ENCODE measurements around the gene TBCD. TPM values are rescaled to one million over a fixed set of nuclear protein-coding genes. Genes with fewer than 3 reads are reported as not detected.

TBCD gene
- polyA plus RNA-seq (ENCODE audit: insufficient read length) = 76.4 TPM
- long read RNA-seq, donor 1, full-length matches to known transcripts = 15 of 20 reads
- long read RNA-seq, donor 1, partial matches to known transcripts = 5 of 20 reads
- long read RNA-seq, donor 1, other reads (novel, unspliced or antisense) = 0 of 20 reads
- long read RNA-seq, donor 2, transcript TBCD-208 (3 exons, 776 nt) = major isoform, 9 of 30 reads
- long read RNA-seq, donor 2, partial matches to known transcripts = 17 of 30 reads
- long read RNA-seq, donor 2, other reads (novel, unspliced or antisense) = 0 of 30 reads
- long read RNA-seq, donor 3, transcript TBCD-208 (3 exons, 776 nt) = major isoform, 12 of 24 reads
- long read RNA-seq, donor 3, partial matches to known transcripts = 5 of 24 reads
- long read RNA-seq, donor 3, other reads (novel, unspliced or antisense) = 0 of 24 reads
- long read RNA-seq, donor 4, partial matches to known transcripts = 0 of 3 reads
- long read RNA-seq, donor 4, other reads (novel, unspliced or antisense) = 0 of 3 reads
- long read RNA-seq, donor 5, full-length matches to known transcripts = 23 of 35 reads
- long read RNA-seq, donor 5, partial matches to known transcripts = 12 of 35 reads
- long read RNA-seq, donor 5, other reads (novel, unspliced or antisense) = 0 of 35 reads
- long read RNA-seq, donor 6, transcript TBCD-208 (3 exons, 776 nt) = major isoform, 14 of 25 reads
- long read RNA-seq, donor 6, partial matches to known transcripts = 7 of 25 reads
- long read RNA-seq, donor 6, other reads (novel, unspliced or antisense) = 0 of 25 reads
- long read RNA-seq, donor 7, transcript TBCD-208 (3 exons, 776 nt) = major isoform, 14 of 20 reads
- long read RNA-seq, donor 7, partial matches to known transcripts = 0 of 20 reads
- long read RNA-seq, donor 7, other reads (novel, unspliced or antisense) = 0 of 20 reads
- long read RNA-seq, donor 8, partial matches to known transcripts = 0 of 6 reads
- long read RNA-seq, donor 8, other reads (novel, unspliced or antisense) = 0 of 6 reads

GRCh38 chr17:82751571-82752370 is at the start of gene TBCD:
TSS of gene TBCD (plus strand) at chr17:82752065. CDS start at chr17:82752194, 129 bp downstream.
- peak; percentile 89 for DNase-seq

DNA sequence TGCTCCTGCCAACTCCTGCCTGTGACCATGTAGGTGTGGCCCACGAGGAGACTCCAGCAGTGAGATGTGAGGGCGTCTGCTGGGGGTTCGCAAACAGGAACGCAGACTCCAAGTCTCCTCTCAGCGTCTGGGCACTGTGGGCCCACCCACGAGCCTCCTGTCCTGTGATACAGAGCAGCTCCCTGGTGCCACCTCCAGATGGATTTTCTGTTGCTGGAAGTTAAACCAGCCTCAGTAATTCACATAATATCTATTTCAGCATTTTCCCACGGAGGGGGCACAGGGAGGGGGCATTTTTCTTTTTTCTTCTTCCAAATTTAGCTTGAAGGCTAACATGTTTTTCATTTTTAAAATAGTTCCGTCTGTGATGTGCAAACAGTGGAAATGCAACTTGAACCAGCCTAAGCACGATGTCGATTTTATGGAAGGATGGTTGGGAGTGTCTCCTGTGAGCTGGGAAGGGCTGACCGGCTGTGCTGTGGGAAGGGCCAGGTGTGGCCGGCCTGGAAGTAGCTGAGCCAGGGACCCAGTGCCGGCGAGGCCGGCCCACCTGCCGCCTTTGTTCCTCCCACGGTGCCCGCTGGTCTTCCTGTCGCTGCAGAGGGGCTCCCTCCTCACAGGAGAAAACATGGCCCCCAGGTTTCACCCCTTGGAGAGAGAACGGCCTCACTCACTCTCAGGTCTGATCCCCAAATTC is 49.5 kb upstream of the TBCD start:
- DNase-seq = no peak

DNA sequence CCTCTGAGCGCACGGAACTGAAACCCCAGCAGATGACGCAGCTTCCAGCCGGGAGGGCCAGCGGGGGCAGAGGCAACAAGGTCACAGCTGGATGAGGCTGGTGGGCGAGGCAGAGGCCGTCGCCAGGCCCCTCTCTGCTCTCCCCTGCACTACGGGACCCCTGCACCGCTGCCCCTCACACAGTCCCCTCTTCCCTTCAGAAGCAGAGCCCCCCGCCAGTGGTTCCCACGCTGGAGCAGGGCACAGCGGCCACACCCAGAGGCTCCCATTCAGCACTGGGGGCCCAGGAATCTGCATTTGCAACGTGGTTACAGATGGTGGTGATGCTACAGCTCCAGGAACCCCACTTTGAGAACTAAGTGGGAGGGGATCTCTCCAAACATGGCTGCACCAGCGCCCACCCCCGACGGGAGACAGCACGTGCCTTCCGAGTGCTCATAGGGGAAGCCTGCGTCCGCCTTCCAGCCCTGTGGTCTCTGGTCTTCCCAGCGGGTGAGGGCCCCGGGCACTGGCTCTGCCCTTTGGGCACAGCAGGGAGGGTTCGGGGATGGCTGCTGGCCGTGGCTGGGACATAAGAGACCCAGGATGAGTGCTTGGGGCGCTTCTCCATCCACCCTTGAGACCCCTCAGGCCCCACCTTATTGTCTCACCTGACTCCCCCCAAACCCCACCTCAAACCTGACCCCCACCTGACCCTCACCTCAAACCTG is 48.7 kb upstream of the TBCD start:
- DNase-seq = no peak

- no peak for DNase-seq
These were observed 47.7 kb upstream of the TBCD start for GRCh38 chr17:82703935-82704865.

GRCh38 chr17:82704886-82705285 is 47.0 kb upstream of the TBCD start:
- DNase-seq = no peak

DNA sequence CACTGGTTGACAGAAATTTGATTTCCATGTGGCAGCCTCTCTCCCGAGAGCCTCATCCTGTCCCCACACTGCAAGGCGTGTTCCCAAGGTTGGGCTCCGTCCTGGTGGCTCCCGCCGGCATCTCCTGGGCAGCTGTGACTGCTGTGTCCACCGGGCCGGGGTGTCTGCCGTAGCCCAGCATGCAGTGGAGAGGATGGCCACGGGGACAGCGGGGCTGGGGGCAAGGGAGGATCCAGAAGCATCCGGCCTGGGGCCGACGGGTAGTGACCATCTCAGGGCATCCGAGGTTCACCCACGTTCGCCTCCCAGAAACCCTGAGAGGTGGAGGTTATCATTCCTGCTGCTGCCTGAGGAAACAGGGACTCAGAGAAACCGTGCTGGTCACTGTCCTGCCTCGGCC is 46.1 kb upstream of the TBCD start:
- no peak for DNase-seq

DNA sequence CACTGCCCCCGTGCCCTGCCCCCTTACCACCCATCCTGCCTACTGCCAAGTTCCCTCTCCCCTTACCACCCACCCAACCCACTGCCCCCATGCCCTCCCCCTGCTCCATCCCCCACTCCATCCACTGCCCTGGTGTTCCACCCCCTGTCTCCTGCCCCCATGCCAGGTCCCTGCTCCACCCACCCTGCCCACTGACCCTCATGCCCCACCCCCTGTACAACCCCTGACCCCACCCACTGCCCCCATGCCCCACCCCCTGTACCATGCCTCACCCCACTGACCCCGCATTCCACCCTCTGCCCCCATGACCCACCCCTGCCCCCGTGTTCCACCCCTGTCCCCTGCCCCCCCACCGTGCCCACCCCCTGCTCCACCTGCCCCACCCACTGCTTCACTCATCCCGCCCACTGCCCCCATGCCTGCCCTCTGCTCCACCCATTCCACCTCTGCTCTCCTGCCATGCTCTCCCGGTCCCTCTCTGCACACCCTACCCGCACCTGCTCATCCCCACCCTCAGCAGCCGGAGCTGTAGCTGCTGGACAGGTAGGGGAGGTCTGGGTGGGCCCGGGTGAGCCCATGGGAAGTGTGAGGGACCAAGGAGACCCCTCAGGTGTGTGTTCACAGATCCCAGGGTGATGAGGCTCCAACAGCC is 42.7 kb upstream of the TBCD start:
- DNase-seq = no peak

GRCh38 chr17:82709676-82710498 is 42.0 kb upstream of the TBCD start:
- DNase-seq = no peak

DNA sequence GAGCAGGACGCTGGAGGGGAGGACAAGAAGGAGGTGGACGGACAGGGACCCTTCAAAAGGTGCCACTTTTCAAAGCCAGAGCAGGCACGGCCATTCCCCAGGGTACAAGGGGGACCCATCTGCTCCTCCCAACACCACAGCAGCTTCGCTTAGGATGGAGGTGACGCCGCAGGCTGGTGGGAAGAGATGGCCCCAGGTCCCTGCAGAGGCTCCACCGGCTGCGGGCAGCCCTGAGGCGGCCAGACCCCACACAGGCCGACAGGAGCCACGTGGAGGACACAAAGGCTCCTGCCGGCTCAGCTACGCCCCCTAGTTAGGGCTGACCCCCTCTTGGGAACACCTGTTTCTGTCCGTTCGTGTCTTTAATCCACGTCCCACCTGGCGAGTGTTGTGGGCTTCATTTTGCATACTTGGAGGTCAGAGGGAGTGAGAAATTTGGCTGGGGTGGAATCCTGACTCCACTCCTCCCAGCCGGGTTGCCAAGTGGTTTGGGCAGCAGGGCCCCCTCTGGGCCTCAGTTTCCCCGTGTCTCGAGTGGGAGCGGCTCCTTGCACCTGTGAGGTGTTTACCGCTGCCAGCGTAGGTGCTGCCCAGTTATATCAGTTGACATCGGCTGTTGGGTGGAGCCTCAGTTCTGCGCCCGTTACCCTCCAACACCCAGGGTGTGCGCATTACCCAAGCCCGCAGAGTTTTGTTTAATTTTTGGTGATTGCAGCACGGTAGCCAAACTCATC is 41.2 kb upstream of the TBCD start:
- DNase-seq = no peak

- DNase-seq = no peak
These were observed 38.7 kb upstream of the TBCD start for GRCh38 chr17:82713071-82713723.

DNA sequence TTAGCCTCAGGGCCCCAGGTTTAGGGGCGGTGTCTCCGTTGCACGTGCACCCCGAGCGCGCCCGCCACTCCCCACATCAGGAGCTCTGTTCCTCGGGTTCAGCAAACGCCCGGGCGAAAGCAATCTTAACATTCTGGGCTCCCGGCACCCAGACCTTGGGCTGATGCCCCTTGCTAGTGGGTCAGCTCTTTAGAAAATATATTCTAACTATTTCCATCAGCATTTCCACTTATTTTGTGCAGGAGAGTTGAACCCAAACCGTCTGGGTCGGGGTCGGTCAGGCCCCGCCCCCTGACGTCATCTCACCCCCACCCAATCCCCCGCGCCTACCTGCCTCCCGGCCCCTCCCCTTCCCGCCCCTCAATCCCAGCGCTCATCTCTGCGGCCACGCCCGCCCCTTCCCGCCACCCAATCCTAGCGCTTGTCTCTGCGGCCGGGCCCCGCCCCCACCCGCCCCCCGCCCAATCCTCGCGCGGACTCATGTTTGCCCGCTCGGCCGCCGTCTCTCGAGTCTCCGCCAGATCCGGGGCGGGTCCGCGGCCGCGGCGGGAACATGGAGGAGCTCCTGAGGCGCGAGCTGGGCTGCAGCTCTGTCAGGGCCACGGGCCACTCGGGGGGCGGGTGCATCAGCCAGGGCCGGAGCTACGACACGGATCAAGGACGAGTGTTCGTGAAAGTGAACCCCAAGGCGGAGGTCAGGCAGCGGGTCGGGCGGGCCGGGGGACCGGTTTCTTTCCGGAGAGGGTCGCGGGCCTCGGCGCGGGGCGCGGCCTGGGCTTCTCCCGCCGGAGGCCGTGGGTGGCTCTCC is 35.5 kb upstream of the TBCD start, which contains the start of gene FN3KRP:
FN3KRP (plus strand) TSS at position 504 of the 808 bp plus-strand sequence; CDS start at position 554, 50 bp downstream.
- peak; percentile 95 for DNase-seq

DNA sequence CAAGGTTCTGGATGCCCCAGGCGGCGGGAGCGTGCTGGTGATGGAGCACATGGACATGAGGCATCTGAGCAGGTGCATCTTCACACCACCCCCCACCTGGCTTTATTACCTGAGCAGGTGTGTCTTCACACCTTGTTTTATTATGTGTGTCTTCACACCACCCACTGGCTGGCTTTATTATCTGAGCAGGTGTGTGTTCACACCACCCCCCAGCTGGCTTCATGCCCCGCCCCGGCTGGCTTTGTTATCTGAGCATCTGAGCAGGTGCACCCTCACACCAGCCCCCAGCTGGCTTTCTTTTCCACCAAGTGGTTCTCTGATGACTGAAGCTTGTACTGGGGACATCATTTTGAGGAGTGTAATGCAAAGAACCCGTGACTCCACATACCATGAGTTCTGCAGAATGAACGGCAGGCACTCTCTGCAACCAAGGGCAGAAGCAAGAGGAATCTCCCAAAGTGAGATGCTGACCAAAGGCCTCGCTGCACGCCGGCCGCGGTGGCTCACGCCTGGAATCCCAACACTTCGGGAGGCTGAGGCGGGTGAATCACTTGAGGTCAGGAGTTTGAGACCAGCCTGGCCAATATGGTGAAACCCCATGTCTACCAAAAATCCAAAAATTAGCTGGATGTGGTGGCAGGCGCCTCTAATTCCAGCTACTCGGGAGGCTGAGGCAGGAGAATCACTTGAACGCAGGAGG is 32.7 kb upstream of the TBCD start:
- DNase-seq = no peak

DNA sequence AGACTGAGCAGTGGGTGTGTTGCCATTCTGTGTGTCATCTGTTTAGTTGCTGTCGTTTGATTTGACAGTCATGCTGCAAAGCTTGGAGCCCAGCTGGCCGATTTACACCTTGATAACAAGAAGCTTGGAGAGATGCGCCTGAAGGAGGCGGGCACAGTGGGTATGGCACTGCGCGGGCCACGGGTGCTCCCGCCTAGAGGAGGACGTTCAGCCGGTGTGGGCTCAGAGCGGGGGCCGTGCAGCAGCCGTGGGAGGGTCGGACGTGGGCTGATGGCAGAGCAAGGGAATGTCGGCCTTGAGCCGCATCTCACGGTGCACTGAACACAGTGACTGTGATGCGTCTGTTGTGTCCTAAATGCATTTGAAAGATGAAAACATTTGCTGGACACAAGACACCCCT is 31.7 kb upstream of the TBCD start:
- no peak for DNase-seq

DNA sequence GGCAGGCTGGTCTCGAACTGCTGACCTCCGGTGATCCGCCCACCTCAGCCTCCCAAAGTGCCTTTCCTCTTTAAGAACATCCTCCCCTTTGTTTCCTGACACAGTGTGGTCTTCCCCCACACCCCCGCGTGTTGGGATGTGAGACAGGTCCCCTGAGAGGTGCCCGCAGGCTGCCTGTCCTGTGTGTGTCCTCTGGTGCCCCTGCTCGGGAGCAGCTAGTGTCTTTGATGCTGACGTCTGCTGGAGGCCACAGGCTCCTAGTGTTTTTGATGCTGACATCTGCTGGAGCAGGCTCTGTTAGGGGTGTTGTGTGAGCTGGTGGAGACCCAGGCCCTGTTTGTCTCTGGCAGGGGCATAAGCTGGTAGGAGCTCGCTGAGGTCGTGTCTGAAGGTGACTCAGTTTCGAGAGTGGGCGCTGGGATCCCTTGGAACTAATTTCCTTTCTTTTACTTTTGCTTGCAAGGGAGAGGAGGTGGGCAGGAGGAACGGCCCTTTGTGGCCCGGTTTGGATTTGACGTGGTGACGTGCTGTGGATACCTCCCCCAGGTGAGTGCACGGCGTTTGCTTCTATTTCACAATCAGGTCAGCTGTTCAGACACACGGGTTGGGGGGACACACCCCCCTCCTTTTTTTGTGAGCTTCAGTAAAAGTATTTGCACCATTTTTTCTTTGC is 29.4 kb upstream of the TBCD start:
- DNase-seq = no peak
